Measurements from ENCODE around the gene PLSCR5. TPM values are rescaled to one million over a fixed set of nuclear protein-coding genes. Genes with fewer than 3 reads are reported as not detected.

The PLSCR5 gene
- total RNA-seq, 1 donor from 2014 or later, result not detected

DNA sequence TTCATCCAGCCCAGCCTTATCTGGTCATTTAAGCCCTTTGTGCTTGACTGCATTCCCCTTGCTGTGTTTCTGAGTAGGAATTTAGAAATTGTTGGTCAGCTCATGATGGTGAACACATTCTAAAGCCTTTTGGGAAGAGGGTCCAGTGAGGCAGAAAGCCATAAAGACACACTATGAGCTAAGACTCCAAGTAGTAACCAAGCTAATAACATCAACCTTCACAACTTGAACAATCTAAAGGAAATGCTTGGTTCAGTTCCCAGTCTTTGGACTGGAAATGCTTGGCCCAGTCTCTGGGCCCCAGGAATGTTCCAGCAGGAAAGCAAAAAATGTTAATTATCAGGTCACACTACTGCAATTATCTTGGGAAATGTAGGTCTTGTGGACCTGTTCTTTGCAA, 68.5 kb downstream of the PLSCR5 start:
- intact Hi-C loops (cut with micrococcal nuclease), result no loop called here
- Mint-ChIP-seq H3K4me3 (no peak overlapping the region), H3K9me3 (no peaks in the 10 kb centered on the region), H3K27me3 (ENCODE audit: insufficient read depth) (no peaks in the 10 kb centered on the region), H3K36me3 (ENCODE audit: low read depth) (peaks cover 43% of the 10 kb centered on the region), H3K27ac (no peak overlapping the region), H3K4me1 (ENCODE audit: low read depth) (peaks cover 80% of the 10 kb centered on the region)
- no peak for DNase-seq (ENCODE audit: low spot score)

Other genes with a start within 250 kb of the PLSCR5 start
- gene PLSCR2, start 135.8 kb downstream of the PLSCR5 start, total RNA-seq, result not detected in 2 replicates
- 98.9 and 101 TPM in 2 replicates for gene PLSCR1, start 60.7 kb downstream of the PLSCR5 start, total RNA-seq

All from activated T-helper 1 cell treated with anti-CD3 and anti-CD28 coated beads, Interleukin-12 subunit alpha, Interleukin-12 subunit beta, Interleukin-2, Interleukin-4 antibody, amounts not matched to agents 30 ng/mL and 10 ng/mL and 1 ng/mL, durations not matched to agents 14 hours and 24 hours and 36 hours (primary cell).